ENCODE results near the gene TRAPPC14.

TRAPPC14 gene

GRCh38 chr7:100173806-100174495 lies 15.4 kb upstream of the TRAPPC14 start:
- no peak for DNase-seq (ENCODE audit: low read depth in 3 of 3, low spot score in 1 of 3)

GRCh38 chr7:100171840-100172239 lies 13.3 kb upstream of the TRAPPC14 start:
- DNase-seq (ENCODE audit: low read depth in 3 of 3, low spot score in 1 of 3): no peak

- DNase-seq (ENCODE audit: low read depth in 3 of 3, low spot score in 1 of 3): no peak
Measured at GRCh38 chr7:100171087-100171681, 12.7 kb upstream of the TRAPPC14 start.

- no peak for DNase-seq (ENCODE audit: low read depth in 3 of 3, low spot score in 1 of 3)
Measured at GRCh38 chr7:100170101-100170897, 11.8 kb upstream of the TRAPPC14 start.

- DNase-seq (ENCODE audit: low read depth in 3 of 3, low spot score in 1 of 3): no peak
Measured at GRCh38 chr7:100169147-100169850, 10.8 kb upstream of the TRAPPC14 start.

GRCh38 chr7:100167912-100168323 lies 9.4 kb upstream of the TRAPPC14 start:
- DNase-seq (ENCODE audit: low read depth in 3 of 3, low spot score in 1 of 3): no peak

- DNase-seq (ENCODE audit: low read depth in 3 of 3, low spot score in 1 of 3): no peak
Measured at GRCh38 chr7:100166970-100167911, 8.7 kb upstream of the TRAPPC14 start.

GRCh38 chr7:100166317-100166940 lies 7.9 kb upstream of the TRAPPC14 start:
- DNase-seq (ENCODE audit: low read depth in 3 of 3, low spot score in 1 of 3): no peak

GRCh38 chr7:100163871-100164270 lies 5.3 kb upstream of the TRAPPC14 start:
- DNase-seq (ENCODE audit: low read depth in 3 of 3, low spot score in 1 of 3): no peak

GRCh38 chr7:100163006-100163531 lies 4.5 kb upstream of the TRAPPC14 start:
- DNase-seq (ENCODE audit: low read depth in 3 of 3, low spot score in 1 of 3): no peak

- no peak for DNase-seq (ENCODE audit: low read depth in 3 of 3, low spot score in 1 of 3)
Measured at GRCh38 chr7:100160067-100160466, 1.5 kb upstream of the TRAPPC14 start.

GRCh38 chr7:100159099-100159623 lies 638 bp upstream of the TRAPPC14 start:
- DNase-seq (ENCODE audit: low read depth in 3 of 3, low spot score in 1 of 3): no peak

- no peak for DNase-seq (ENCODE audit: low read depth in 3 of 3, low spot score in 1 of 3)
Measured at GRCh38 chr7:100157334-100158228, 942 bp downstream of the TRAPPC14 start.

GRCh38 chr7:100157069-100157333 lies 1.5 kb downstream of the TRAPPC14 start:
- no peak for DNase-seq (ENCODE audit: low read depth in 3 of 3, low spot score in 1 of 3)

GRCh38 chr7:100156331-100157068 lies 2.0 kb downstream of the TRAPPC14 start:
- DNase-seq (ENCODE audit: low read depth in 3 of 3, low spot score in 1 of 3): no peak

- no peak for DNase-seq (ENCODE audit: low read depth in 3 of 3, low spot score in 1 of 3)
Measured at GRCh38 chr7:100155553-100156317, 2.8 kb downstream of the TRAPPC14 start.

Measured in stimulated activated CD4-positive, alpha-beta T cell treated with anti-CD3 and anti-CD28 coated beads, TNF-alpha, amount 100 ng/mL, for 1 hour (primary cell).